K562 (cell line): ENCODE measurements around the gene ALS2. TPM values are rescaled to one million over a fixed set of nuclear protein-coding genes. Genes with fewer than 3 reads are reported as not detected.

Experiments
- ATAC-seq: fragments of 200-7000 bp; cut with Tn5 transposase; 3 replicates; pipeline ENCODE4 v1.9.1; 2020; ENCODE audit warnings: moderate library complexity
- BruUV-seq: library from RNA; stranded (reverse); fragments of 400-500 nt; replicated peaks from 2 replicates; lab custom pipeline; 2021; lab: Mats Ljungman, UMichigan
- CTCF ChIA-PET: fragments of 300-600 bp; formaldehyde crosslinking; extraction: SDS; loops from one replicate; lab custom pipeline; 2021; ENCODE audit warnings: low intra/inter-chr PET ratio; lab: Yijun Ruan, JAX
- POLR2A ChIA-PET: fragments of 300-600, 350-650 bp; sonication (Branson Sonifier 250); formaldehyde crosslinking; extraction: SDS; loops from one replicate; lab custom pipeline; 2021; ENCODE audit warnings: antibody characterized with exemption, inconsistent platforms; lab: Yijun Ruan, JAX
- DNase-seq, 4 experiments: peaks; one replicate each; pipeline versions ENCODE4 v3.0.0 to v3.0.0-alpha.2; 2011 to 2018; ENCODE audit warnings: low spot score in 3 of 4, mixed read lengths in 3 of 4; ENCODE audit errors: extremely low read depth in 1 of 4
- FAIRE-seq: peaks from 2 replicates; lab custom pipeline; 2011; peaks lifted over from hg19 to GRCh38; lab: Jason Lieb, UNC
- H2AFZ ChIP-seq: 2 replicates; pipeline ENCODE4 v1.6.0; 2011; ENCODE audit warnings: low read depth, low read length, control low read depth, inconsistent platforms
- H3K27ac ChIP-seq: fragments of 200-600 bp; 3 replicates; pipeline ENCODE4 v1.8.0; 2011; ENCODE audit warnings: low read depth, mild to moderate bottlenecking, control low read depth, inconsistent platforms, low read length, moderate library complexity, mixed read lengths; ENCODE audit errors: extremely low read depth
- H3K27me3 ChIP-seq, 2 experiments: fragments of 300-600 bp in 1 of 2; 2 replicates in 1 of 2; 3 replicates in 1 of 2; pipeline versions ENCODE4 v1.6.0 to v1.8.0; 2011; ENCODE audit warnings: inconsistent platforms in 2 of 2, low read length in 2 of 2, mild to moderate bottlenecking in 1 of 2, mixed read lengths in 1 of 2, moderate library complexity in 1 of 2; ENCODE audit not compliant: control insufficient read depth in 2 of 2, insufficient read depth in 2 of 2
- H3K36me3 ChIP-seq: fragments of 300-600 bp; 3 replicates; pipeline ENCODE4 v1.8.0; 2011; ENCODE audit warnings: mild to moderate bottlenecking, low read length, inconsistent platforms; ENCODE audit not compliant: control insufficient read depth, insufficient read depth
- H3K4me1 ChIP-seq, 2 experiments: fragments of 200-600 bp in 1 of 2; replicated peaks in 1 of 2; 2 replicates in 1 of 2; 3 replicates in 1 of 2; pipeline versions ENCODE4 v1.5.1 to v1.8.0; 2011; ENCODE audit warnings: inconsistent platforms in 2 of 2, low read length in 2 of 2, mild to moderate bottlenecking in 1 of 2, mixed read lengths in 1 of 2, moderate library complexity in 1 of 2; ENCODE audit not compliant: control insufficient read depth in 2 of 2, insufficient read depth in 2 of 2
- H3K4me2 ChIP-seq: 2 replicates; pipeline ENCODE4 v1.6.1; 2011; ENCODE audit warnings: low read length, control low read depth, inconsistent platforms, mixed read lengths; ENCODE audit not compliant: insufficient read depth
- H3K4me3 ChIP-seq: fragments of 200-600 bp; sonication (generic), shearing (Covaris generic); 2 replicates; pipeline ENCODE4 v1.5.1; 2016; ENCODE audit warnings: control low read depth, inconsistent platforms
- H3K79me2 ChIP-seq: fragments of 200-600 bp; 3 replicates; pipeline ENCODE4 v1.8.0; 2011; ENCODE audit warnings: low read length, inconsistent platforms; ENCODE audit not compliant: control insufficient read depth, insufficient read depth
- H3K9ac ChIP-seq, 2 experiments: 2 replicates each; pipeline versions ENCODE4 v1.6.0 to v1.6.1; 2011; ENCODE audit warnings: low read depth in 2 of 2, low read length in 2 of 2, control low read depth in 1 of 2, inconsistent platforms in 1 of 2, mild to moderate bottlenecking in 1 of 2, mixed read lengths in 1 of 2; ENCODE audit not compliant: insufficient read depth in 1 of 2
- H3K9me1 ChIP-seq: one replicate; pipeline ENCODE4 v1.6.0; 2011; ENCODE audit warnings: inconsistent platforms, mild to moderate bottlenecking, low read length, moderate library complexity; ENCODE audit not compliant: control insufficient read depth, insufficient read depth
- H3K9me3 ChIP-seq: replicated peaks from 2 replicates; pipeline ENCODE4 v1.5.1; 2011; ENCODE audit warnings: low read depth, low read length, inconsistent platforms; ENCODE audit not compliant: control insufficient read depth, insufficient read depth
- H4K20me1 ChIP-seq: replicated peaks from 2 replicates; pipeline ENCODE4 v1.6.1; 2011; ENCODE audit warnings: low read length, inconsistent platforms, mixed read lengths; ENCODE audit not compliant: control insufficient read depth, insufficient read depth
- EHMT2 ChIP-seq: fragments of 450-650 bp; IDR thresholded peaks from 2 replicates; pipeline ENCODE4 v1.6.1; 2018; ENCODE audit warnings: antibody characterized with exemption
- SREBF2 ChIP-seq: sonication (generic); formaldehyde crosslinking; IDR thresholded peaks from 2 replicates; pipeline ENCODE4 v1.4.0; 2020; ENCODE audit warnings: mild to moderate bottlenecking, missing genetic modification reagents
- ZKSCAN3 ChIP-seq: fragments of 250-450 bp; sonication (Bioruptor Pico); IDR thresholded peaks from 2 replicates; pipeline ENCODE4 v1.4.0; 2020
- WGBS: fragments of 100-300 bp; shearing (Covaris generic); methylation state at CpG from one replicate; pipeline ENCODE4 v1.1.6; 2016; ENCODE audit warnings: low coverage, mixed read lengths; ENCODE audit not compliant: insufficient coverage; ENCODE audit errors: missing lambda C conversion rate; 5-methylcytosine and 5-hydroxymethylcytosine counted together
- in situ Hi-C: fragments of 300-500 bp; cut with MboI; formaldehyde crosslinking; loops from 4 replicates; pipeline ENCODE4 v1.15.0; 2018; ENCODE audit warnings: inconsistent platforms, mixed read lengths
- intact Hi-C: fragments of 100-400 bp; cut with micrococcal nuclease; formaldehyde crosslinking; loops from 2 replicates; pipeline ENCODE4 v1.14.2; 2022
- polyA plus RNA-seq, 8 experiments: library from polyadenylated mRNA; depleted of rRNA in 4 of 8; stranded (reverse) in 5 of 8; unstranded in 3 of 8; fragments of >200 nt; fragmentation: Nextera tagmentation in 2 of 8; fragmentation: Illumina TruSeq in 1 of 8; extraction: Ambion mirVana in 2 of 8; extraction: Trizol in 1 of 8; gene quantifications; 2 replicates each; pipeline versions ENCODE4 v1.2.1 to v1.2.3, GENCODE V29; 2011 to 2014; ENCODE audit warnings: inconsistent platforms in 1 of 8, missing spikeins in 1 of 8
- total RNA-seq, 7 experiments: library from RNA; depleted of rRNA in 6 of 7; stranded (reverse); fragments of >200 nt in 6 of 7; fragmentation: Illumina TruSeq in 2 of 7; extraction: Trizol in 2 of 7; gene quantifications; 2 replicates each; pipeline versions ENCODE4 v1.2.1 to v1.2.3, GENCODE V29; 2011 to 2021; ENCODE audit warnings: low replicate concordance in 1 of 7
- TF ChIP-seq, protein P1 (sequence below): fragments of 250-450 bp; sonication (Bioruptor Pico); IDR thresholded peaks from 2 replicates; pipeline ENCODE4 v1.9.0; 2021; ENCODE audit warnings: mild to moderate bottlenecking, inconsistent platforms

The ALS2 gene
- total and polyA plus RNA-seq, 9 of the 15 experiments (the other 6 are each of a cell fraction or from before 2014, with no cell fraction given), result 5.2 to 17.7 (median 11.6) TPM

GRCh38 chr2:201704536-201704935 lies 76.2 kb downstream of the ALS2 start:
- intact Hi-C loops, result no loop called here
- 65% methylated on average over 5 of the region's 5 CpGs for WGBS
- Histone ChIP-seq H3K27me3 (no peaks in the 10 kb centered on the region), H3K9ac (no peak overlapping the region), H3K36me3 (peaks cover 15% of the 10 kb centered on the region; the same call in 1 of the 3 replicates), H3K4me1 (no peaks in the 10 kb centered on the region), H3K4me2 (no peak overlapping the region), H3K79me2 (no peaks in the 10 kb centered on the region), H2AFZ (no peak overlapping the region), H3K27ac (no peak overlapping the region), H3K4me3 (no peak overlapping the region), H3K9me1 (no peaks in the 10 kb centered on the region), H3K9me3 (no peaks in the 10 kb centered on the region), H4K20me1 (no peaks in the 10 kb centered on the region)
- ATAC-seq, result no peak
- POLR2A ChIA-PET, result no interaction called here
- no peak for FAIRE-seq
- TF ChIP-seq EHMT2, result no peak
- no peak for TF ChIP-seq ZKSCAN3
- TF ChIP-seq, protein P1, sequence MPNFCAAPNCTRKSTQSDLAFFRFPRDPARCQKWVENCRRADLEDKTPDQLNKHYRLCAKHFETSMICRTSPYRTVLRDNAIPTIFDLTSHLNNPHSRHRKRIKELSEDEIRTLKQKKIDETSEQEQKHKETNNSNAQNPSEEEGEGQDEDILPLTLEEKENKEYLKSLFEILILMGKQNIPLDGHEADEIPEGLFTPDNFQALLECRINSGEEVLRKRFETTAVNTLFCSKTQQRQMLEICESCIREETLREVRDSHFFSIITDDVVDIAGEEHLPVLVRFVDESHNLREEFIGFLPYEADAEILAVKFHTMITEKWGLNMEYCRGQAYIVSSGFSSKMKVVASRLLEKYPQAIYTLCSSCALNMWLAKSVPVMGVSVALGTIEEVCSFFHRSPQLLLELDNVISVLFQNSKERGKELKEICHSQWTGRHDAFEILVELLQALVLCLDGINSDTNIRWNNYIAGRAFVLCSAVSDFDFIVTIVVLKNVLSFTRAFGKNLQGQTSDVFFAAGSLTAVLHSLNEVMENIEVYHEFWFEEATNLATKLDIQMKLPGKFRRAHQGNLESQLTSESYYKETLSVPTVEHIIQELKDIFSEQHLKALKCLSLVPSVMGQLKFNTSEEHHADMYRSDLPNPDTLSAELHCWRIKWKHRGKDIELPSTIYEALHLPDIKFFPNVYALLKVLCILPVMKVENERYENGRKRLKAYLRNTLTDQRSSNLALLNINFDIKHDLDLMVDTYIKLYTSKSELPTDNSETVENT (CRISPR knock-in tag), result no peak
- TF ChIP-seq SREBF2 (CRISPR knock-in tag), result no peak
- CTCF ChIA-PET, result no interaction called here
- in situ Hi-C loops, result no loop called here
- DNase-seq, result no peak
- BruUV-seq, result no TSS peak
